HEK293 (cell line): ENCODE measurements around the gene UNK.
A peak's percentile ranks its signal among the peaks of the same experiment; 100 is the strongest.

Experiments used
- CTCF ChIA-PET: fragments of 350-600 bp; formaldehyde crosslinking; extraction: SDS; loops from one replicate; lab custom pipeline; 2021; ENCODE audit warnings: antibody characterized with exemption; lab: Yijun Ruan, JAX
- POLR2A ChIA-PET: fragments of 300-600 bp; formaldehyde crosslinking; extraction: SDS; loops from one replicate; lab custom pipeline; 2020; ENCODE audit warnings: antibody characterized with exemption, inconsistent platforms; lab: Yijun Ruan, JAX
- H3K27ac ChIP-seq: fragments of 200-500 bp; sonication (Bioruptor generic); 2 replicates; pipeline ENCODE4 v1.5.1; 2014; ENCODE audit warnings: low read depth, low read length, control low read depth, inconsistent platforms; ENCODE audit errors: extremely low read depth
- H3K36me3 ChIP-seq, 2 experiments: fragments of 200-500 bp in 1 of 2; sonication (Bioruptor generic) in 1 of 2; 1 replicate in 1 of 2; 2 replicates in 1 of 2; pipeline ENCODE4 v1.5.1; 2014 to 2017; ENCODE audit warnings: inconsistent platforms in 2 of 2, low read length in 2 of 2; ENCODE audit not compliant: control insufficient read depth in 2 of 2, insufficient read depth in 1 of 2
- H3K4me1 ChIP-seq: fragments of 200-500 bp; sonication (Bioruptor generic); 2 replicates; pipeline ENCODE4 v1.5.1; 2014; ENCODE audit warnings: mild to moderate bottlenecking, low read length, inconsistent platforms; ENCODE audit not compliant: control insufficient read depth, insufficient read depth
- H3K4me3 ChIP-seq: 2 replicates; pipeline ENCODE4 v1.5.1; 2011; ENCODE audit warnings: low read depth, mild to moderate bottlenecking, control low read depth, low read length, moderate library complexity
- H3K9me3 ChIP-seq: fragments of 200-500 bp; sonication (Bioruptor generic); 2 replicates; pipeline ENCODE4 v1.5.1; 2014; ENCODE audit warnings: low read depth, low read length, inconsistent platforms; ENCODE audit not compliant: control insufficient read depth, insufficient read depth
- FEZF1 ChIP-seq: fragments of 450-650 bp; formaldehyde crosslinking; IDR thresholded peaks from 2 replicates; pipeline ENCODE4 v1.5.1; 2016; ENCODE audit warnings: missing biosample characterization, missing genetic modification characterization
- GLIS1 ChIP-seq: fragments of 450-650 bp; formaldehyde crosslinking; IDR thresholded peaks from 2 replicates; pipeline ENCODE4 v1.5.1; 2016; ENCODE audit warnings: missing biosample characterization, missing genetic modification characterization
- GLIS2 ChIP-seq: fragments of 450-650 bp; formaldehyde crosslinking; IDR thresholded peaks from 2 replicates; pipeline ENCODE4 v1.5.1; 2016; ENCODE audit warnings: missing biosample characterization, missing genetic modification characterization
- KLF16 ChIP-seq: fragments of 450-650 bp; formaldehyde crosslinking; IDR thresholded peaks from 2 replicates; pipeline ENCODE4 v1.5.1; 2017; ENCODE audit warnings: missing biosample characterization, missing genetic modification characterization
- MEIS1 ChIP-seq: sonication (generic); formaldehyde crosslinking; IDR thresholded peaks from 2 replicates; pipeline ENCODE4 v1.8.1; 2022; ENCODE audit warnings: missing genetic modification reagents, mild to moderate bottlenecking, borderline replicate concordance
- PRDM1 ChIP-seq: fragments of 450-650 bp; formaldehyde crosslinking; IDR thresholded peaks from 2 replicates; pipeline ENCODE4; 2016; ENCODE audit warnings: missing biosample characterization, missing genetic modification characterization
- SCRT2 ChIP-seq: fragments of 450-650 bp; formaldehyde crosslinking; IDR thresholded peaks from 2 replicates; pipeline ENCODE4 v1.5.1; 2016; ENCODE audit warnings: missing biosample characterization, missing genetic modification characterization
- ZBTB17 ChIP-seq: fragments of 450-650 bp; formaldehyde crosslinking; IDR thresholded peaks from 2 replicates; pipeline ENCODE4 v1.5.1; 2016; ENCODE audit warnings: missing biosample characterization, missing genetic modification characterization
- ZFHX2 ChIP-seq: fragments of 450-650 bp; formaldehyde crosslinking; conservative IDR thresholded peaks from 2 replicates; pipeline ENCODE4 v1.5.1; 2016; ENCODE audit warnings: missing biosample characterization, missing genetic modification characterization
- ZNF335 ChIP-seq: fragments of 450-650 bp; formaldehyde crosslinking; conservative IDR thresholded peaks from 2 replicates; pipeline ENCODE4 v1.5.1; 2016; ENCODE audit warnings: missing biosample characterization, missing genetic modification characterization
- ZNF354C ChIP-seq: fragments of 450-650 bp; formaldehyde crosslinking; IDR thresholded peaks from 2 replicates; pipeline ENCODE4 v1.5.1; 2016; ENCODE audit warnings: missing biosample characterization, missing genetic modification characterization, low read depth, borderline replicate concordance
- ZNF521 ChIP-seq: fragments of 450-650 bp; formaldehyde crosslinking; IDR thresholded peaks from 2 replicates; pipeline ENCODE4 v1.5.1; 2017; ENCODE audit warnings: missing biosample characterization, mild to moderate bottlenecking, missing genetic modification characterization
- ZNF707 ChIP-seq: fragments of 450-650 bp; formaldehyde crosslinking; IDR thresholded peaks from 2 replicates; pipeline ENCODE4 v1.5.1; 2016; ENCODE audit warnings: missing biosample characterization, missing genetic modification characterization
- ZNF830 ChIP-seq: fragments of 450-650 bp; IDR thresholded peaks from 2 replicates; pipeline ENCODE4 v1.5.0; 2018; ENCODE audit warnings: missing biosample characterization, missing genetic modification characterization, low read depth, mild to moderate bottlenecking, moderate library complexity
- ZSCAN16 ChIP-seq: fragments of 450-650 bp; formaldehyde crosslinking; IDR thresholded peaks from 2 replicates; pipeline ENCODE4 v1.5.1; 2016; ENCODE audit warnings: missing biosample characterization, missing genetic modification characterization
- TF ChIP-seq, protein P1 (sequence below): fragments of 450-650 bp; formaldehyde crosslinking; IDR thresholded peaks from 2 replicates; pipeline ENCODE4 v1.5.1; 2016; ENCODE audit warnings: missing biosample characterization, missing genetic modification characterization
- TF ChIP-seq, protein P2 (sequence below): fragments of 450-650 bp; formaldehyde crosslinking; IDR thresholded peaks from 2 replicates; pipeline ENCODE4 v1.5.1; 2016; ENCODE audit warnings: missing biosample characterization, missing genetic modification characterization
- TF ChIP-seq, protein P3 (sequence below): fragments of 450-650 bp; IDR thresholded peaks from 2 replicates; pipeline ENCODE4 v1.5.1; 2018; ENCODE audit warnings: missing biosample characterization, mild to moderate bottlenecking, missing genetic modification characterization
- TF ChIP-seq, protein P4 (sequence below): fragments of 450-650 bp; IDR thresholded peaks from 2 replicates; pipeline ENCODE4 v1.5.1; 2018; ENCODE audit warnings: missing biosample characterization, missing genetic modification characterization
- TF ChIP-seq, protein P5 (sequence below): fragments of 450-650 bp; formaldehyde crosslinking; IDR thresholded peaks from 2 replicates; pipeline ENCODE4 v1.5.1; 2016; ENCODE audit warnings: missing biosample characterization, missing genetic modification characterization

UNK gene

DNA sequence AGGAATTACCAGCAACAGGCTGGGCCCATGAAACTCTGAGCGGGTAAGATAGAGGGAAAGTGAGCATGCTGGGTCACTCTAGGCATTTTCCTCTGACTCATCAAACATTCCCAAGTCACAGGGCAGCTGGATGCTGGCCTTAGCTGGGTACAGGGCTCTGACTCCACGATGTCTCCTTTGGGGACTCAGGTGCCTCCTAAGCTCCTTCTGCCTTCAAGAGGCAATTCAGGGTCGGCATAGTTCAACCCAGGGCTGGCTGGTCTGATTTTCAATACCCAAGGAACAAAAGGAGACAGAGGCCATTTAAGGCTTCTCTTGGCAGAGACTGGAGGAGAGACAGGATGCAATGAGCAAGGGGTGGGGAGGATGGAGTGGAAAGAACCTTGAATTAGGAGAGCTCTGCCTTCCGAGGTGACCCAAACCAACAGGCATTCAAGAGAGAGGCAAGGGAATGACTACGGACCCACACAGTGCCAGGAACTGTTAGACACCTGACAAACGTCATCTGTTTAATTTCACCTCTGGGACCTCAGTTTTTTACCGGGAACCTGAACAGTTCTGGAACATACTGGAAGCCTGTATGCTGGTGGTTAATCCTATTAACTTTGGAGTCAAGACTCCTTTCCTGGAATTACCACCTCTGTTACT lies 69.6 kb downstream of the UNK start:
- CTCF ChIA-PET: interaction anchor here (0.5 to 3.8 kb wide), 8 partner anchors 9 to 164 kb away, joined by 3 to 10 read pairs (median 4); partner anchors contain the start of gene GALK1
- H3K27ac ChIP-seq: peak overlapping the region; percentile 61
- TF ChIP-seq MEIS1 (CRISPR knock-in tag): no peak
- peak; percentile 66 for TF ChIP-seq ZNF335 (tag by site-specific recombination)
- 0 out of 2 replicates have a peak, but pooled peaks have one; percentile 15 for TF ChIP-seq PRDM1 (tag by site-specific recombination)
- TF ChIP-seq SCRT2 (tag by site-specific recombination): peak; percentile 90
- peak; percentile 52; the same call in 1 of the 2 replicates for TF ChIP-seq ZBTB17 (tag by site-specific recombination)
- TF ChIP-seq, protein P1, sequence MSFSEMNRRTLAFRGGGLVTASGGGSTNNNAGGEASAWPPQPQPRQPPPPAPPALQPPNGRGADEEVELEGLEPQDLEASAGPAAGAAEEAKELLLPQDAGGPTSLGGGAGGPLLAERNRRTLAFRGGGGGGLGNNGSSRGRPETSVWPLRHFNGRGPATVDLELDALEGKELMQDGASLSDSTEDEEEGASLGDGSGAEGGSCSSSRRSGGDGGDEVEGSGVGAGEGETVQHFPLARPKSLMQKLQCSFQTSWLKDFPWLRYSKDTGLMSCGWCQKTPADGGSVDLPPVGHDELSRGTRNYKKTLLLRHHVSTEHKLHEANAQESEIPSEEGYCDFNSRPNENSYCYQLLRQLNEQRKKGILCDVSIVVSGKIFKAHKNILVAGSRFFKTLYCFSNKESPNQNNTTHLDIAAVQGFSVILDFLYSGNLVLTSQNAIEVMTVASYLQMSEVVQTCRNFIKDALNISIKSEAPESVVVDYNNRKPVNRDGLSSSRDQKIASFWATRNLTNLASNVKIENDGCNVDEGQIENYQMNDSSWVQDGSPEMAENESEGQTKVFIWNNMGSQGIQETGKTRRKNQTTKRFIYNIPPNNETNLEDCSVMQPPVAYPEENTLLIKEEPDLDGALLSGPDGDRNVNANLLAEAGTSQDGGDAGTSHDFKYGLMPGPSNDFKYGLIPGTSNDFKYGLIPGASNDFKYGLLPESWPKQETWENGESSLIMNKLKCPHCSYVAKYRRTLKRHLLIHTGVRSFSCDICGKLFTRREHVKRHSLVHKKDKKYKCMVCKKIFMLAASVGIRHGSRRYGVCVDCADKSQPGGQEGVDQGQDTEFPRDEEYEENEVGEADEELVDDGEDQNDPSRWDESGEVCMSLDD (tag by site-specific recombination): no peak
- no peaks in the 10 kb centered on the region for H3K9me3 ChIP-seq
- peaks cover 7 to 24% of the 10 kb centered on the region in 2 experiments for H3K36me3 ChIP-seq
- H3K4me1 ChIP-seq: peaks cover 8% of the 10 kb centered on the region
- POLR2A ChIA-PET: interaction anchor here (0.6 to 4.1 kb wide), 19 partner anchors 8 to 371 kb away, joined by 3 to 34 read pairs (median 6); partner anchors contain the start of genes TRIM47 and TRIM65
- H3K4me3 ChIP-seq: peak overlapping the region; percentile 74

DNA sequence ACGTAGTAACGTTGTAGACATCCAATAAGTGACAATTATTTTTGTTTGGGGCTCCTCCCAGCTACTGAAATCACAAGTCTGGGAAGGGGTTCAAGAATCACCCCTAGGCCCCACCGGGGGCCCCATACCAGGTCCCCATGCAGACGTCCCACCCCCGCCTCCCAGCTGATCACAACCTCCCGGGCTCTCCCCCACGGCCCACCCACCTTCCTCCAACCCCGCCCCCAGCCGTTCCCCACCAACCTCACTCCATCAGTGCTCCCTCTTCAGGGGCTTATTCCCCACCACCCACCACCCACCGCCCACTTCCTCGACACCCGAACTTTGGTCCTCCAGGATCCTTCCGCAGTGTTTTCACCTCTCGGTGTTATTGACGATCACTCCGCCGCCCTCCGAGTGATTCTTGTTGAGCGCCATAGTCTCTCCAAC lies 70.3 kb downstream of the UNK start:
- Histone ChIP-seq H3K4me3 (peak overlapping the region; percentile 74), H3K27ac (peak overlapping the region; percentile 61), H3K4me1 (peaks cover 8% of the 10 kb centered on the region), H3K9me3 (no peaks in the 10 kb centered on the region), H3K36me3 (peaks cover 7 to 17% of the 10 kb centered on the region in 2 experiments)
- POLR2A ChIA-PET: interaction anchor here (0.5 to 4.1 kb wide), 61 partner anchors 9 to 1558 kb away, joined by 3 to 34 read pairs (median 5); partner anchors contain the start of genes ACOX1, FBF1, GALK1 and MRPL38
- CTCF ChIA-PET: interaction anchor here (0.5 to 3.8 kb wide), 15 partner anchors 8 to 163 kb away, joined by 3 to 13 read pairs (median 4); partner anchors contain the start of genes MRPL38, TRIM47, TRIM65 and UNK
- TF ChIP-seq ZNF707: no peak
- TF ChIP-seq, protein P2, sequence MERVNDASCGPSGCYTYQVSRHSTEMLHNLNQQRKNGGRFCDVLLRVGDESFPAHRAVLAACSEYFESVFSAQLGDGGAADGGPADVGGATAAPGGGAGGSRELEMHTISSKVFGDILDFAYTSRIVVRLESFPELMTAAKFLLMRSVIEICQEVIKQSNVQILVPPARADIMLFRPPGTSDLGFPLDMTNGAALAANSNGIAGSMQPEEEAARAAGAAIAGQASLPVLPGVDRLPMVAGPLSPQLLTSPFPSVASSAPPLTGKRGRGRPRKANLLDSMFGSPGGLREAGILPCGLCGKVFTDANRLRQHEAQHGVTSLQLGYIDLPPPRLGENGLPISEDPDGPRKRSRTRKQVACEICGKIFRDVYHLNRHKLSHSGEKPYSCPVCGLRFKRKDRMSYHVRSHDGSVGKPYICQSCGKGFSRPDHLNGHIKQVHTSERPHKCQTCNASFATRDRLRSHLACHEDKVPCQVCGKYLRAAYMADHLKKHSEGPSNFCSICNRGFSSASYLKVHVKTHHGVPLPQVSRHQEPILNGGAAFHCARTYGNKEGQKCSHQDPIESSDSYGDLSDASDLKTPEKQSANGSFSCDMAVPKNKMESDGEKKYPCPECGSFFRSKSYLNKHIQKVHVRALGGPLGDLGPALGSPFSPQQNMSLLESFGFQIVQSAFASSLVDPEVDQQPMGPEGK (tag by site-specific recombination): peak; percentile 50
- TF ChIP-seq, protein P3, sequence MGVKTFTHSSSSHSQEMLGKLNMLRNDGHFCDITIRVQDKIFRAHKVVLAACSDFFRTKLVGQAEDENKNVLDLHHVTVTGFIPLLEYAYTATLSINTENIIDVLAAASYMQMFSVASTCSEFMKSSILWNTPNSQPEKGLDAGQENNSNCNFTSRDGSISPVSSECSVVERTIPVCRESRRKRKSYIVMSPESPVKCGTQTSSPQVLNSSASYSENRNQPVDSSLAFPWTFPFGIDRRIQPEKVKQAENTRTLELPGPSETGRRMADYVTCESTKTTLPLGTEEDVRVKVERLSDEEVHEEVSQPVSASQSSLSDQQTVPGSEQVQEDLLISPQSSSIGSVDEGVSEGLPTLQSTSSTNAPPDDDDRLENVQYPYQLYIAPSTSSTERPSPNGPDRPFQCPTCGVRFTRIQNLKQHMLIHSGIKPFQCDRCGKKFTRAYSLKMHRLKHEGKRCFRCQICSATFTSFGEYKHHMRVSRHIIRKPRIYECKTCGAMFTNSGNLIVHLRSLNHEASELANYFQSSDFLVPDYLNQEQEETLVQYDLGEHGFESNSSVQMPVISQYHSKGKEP: no peak
- no peak for TF ChIP-seq ZSCAN16
- TF ChIP-seq, protein P4, sequence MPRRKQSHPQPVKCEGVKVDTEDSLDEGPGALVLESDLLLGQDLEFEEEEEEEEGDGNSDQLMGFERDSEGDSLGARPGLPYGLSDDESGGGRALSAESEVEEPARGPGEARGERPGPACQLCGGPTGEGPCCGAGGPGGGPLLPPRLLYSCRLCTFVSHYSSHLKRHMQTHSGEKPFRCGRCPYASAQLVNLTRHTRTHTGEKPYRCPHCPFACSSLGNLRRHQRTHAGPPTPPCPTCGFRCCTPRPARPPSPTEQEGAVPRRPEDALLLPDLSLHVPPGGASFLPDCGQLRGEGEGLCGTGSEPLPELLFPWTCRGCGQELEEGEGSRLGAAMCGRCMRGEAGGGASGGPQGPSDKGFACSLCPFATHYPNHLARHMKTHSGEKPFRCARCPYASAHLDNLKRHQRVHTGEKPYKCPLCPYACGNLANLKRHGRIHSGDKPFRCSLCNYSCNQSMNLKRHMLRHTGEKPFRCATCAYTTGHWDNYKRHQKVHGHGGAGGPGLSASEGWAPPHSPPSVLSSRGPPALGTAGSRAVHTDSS: no peak
- no peak for TF ChIP-seq ZNF830 (tag by site-specific recombination)
- TF ChIP-seq GLIS2 (tag by site-specific recombination): peak; percentile 77
- TF ChIP-seq KLF16 (tag by site-specific recombination): peak; percentile 26; the same call in 1 of the 2 replicates
- TF ChIP-seq, protein P1 (tag by site-specific recombination): 0 out of 2 replicates have a peak, but pooled peaks have one; percentile 26
- peak; percentile 73; the same call in 1 of the 2 replicates for TF ChIP-seq ZFHX2 (tag by site-specific recombination)
- no peak for TF ChIP-seq ZNF521 (tag by site-specific recombination)
- no peak for TF ChIP-seq ZNF354C (tag by site-specific recombination)
- TF ChIP-seq GLIS1: peak; percentile 63
- no peak for TF ChIP-seq FEZF1 (tag by site-specific recombination)
- TF ChIP-seq, protein P5, sequence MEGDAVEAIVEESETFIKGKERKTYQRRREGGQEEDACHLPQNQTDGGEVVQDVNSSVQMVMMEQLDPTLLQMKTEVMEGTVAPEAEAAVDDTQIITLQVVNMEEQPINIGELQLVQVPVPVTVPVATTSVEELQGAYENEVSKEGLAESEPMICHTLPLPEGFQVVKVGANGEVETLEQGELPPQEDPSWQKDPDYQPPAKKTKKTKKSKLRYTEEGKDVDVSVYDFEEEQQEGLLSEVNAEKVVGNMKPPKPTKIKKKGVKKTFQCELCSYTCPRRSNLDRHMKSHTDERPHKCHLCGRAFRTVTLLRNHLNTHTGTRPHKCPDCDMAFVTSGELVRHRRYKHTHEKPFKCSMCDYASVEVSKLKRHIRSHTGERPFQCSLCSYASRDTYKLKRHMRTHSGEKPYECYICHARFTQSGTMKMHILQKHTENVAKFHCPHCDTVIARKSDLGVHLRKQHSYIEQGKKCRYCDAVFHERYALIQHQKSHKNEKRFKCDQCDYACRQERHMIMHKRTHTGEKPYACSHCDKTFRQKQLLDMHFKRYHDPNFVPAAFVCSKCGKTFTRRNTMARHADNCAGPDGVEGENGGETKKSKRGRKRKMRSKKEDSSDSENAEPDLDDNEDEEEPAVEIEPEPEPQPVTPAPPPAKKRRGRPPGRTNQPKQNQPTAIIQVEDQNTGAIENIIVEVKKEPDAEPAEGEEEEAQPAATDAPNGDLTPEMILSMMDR (tag by site-specific recombination): peak; percentile 14; the same call in 1 of the 2 replicates
